ENCODE measurements around the gene ASMTL.

ASMTL gene

GRCh38 chrX:1403228-1403627 is 49.5 kb downstream of the ASMTL start:
- no peak for DNase-seq

GRCh38 chrX:1401611-1402430 is 50.9 kb downstream of the ASMTL start:
- no peak for DNase-seq

- DNase-seq = no peak
Measured at GRCh38 chrX:1400742-1401471, 51.8 kb downstream of the ASMTL start.

- DNase-seq = no peak
Measured at GRCh38 chrX:1400049-1400448, 52.7 kb downstream of the ASMTL start.

- no peak for DNase-seq
Measured at GRCh38 chrX:1398431-1399340, 54.0 kb downstream of the ASMTL start.

GRCh38 chrX:1397441-1398270 is 55.1 kb downstream of the ASMTL start:
- no peak for DNase-seq

- DNase-seq = no peak
Measured at GRCh38 chrX:1397001-1397400, 55.7 kb downstream of the ASMTL start.

- DNase-seq = no peak
Measured at GRCh38 chrX:1395646-1396216, 57.0 kb downstream of the ASMTL start.

- no peak for DNase-seq
Measured at GRCh38 chrX:1394731-1395501, 57.8 kb downstream of the ASMTL start.

- DNase-seq = no peak
Measured at GRCh38 chrX:1393871-1394615, 58.7 kb downstream of the ASMTL start.

- DNase-seq = no peak
Measured at GRCh38 chrX:1392376-1393068, 60.2 kb downstream of the ASMTL start.

GRCh38 chrX:1391707-1392375 is 60.9 kb downstream of the ASMTL start, which contains the start of gene SLC25A6:
Gene SLC25A6, minus strand, starts transcription at chrX:1392113. Its CDS starts 104 bp downstream, at chrX:1392009.
- peak; percentile 98 for DNase-seq

GRCh38 chrX:1391370-1391706 is 61.4 kb downstream of the ASMTL start:
- no peak for DNase-seq

GRCh38 chrX:1390621-1391369 is 61.9 kb downstream of the ASMTL start:
- DNase-seq = no peak

GRCh38 chrX:1389993-1390285 is 62.8 kb downstream of the ASMTL start:
- DNase-seq = no peak

- DNase-seq = no peak
Measured at GRCh38 chrX:1389181-1389992, 63.3 kb downstream of the ASMTL start.

GRCh38 chrX:1388651-1389050 is 64.1 kb downstream of the ASMTL start:
- DNase-seq = no peak

All from effector CD4-positive, alpha-beta T cell (primary cell).